GM23338 (cell line): Measurements from ENCODE around the gene CCDC149.

ENCODE experiments used
- CREB1 ChIP-seq: fragments of 250-450 bp; sonication (Bioruptor Pico); IDR thresholded peaks from 2 replicates; pipeline ENCODE4 v1.5.0; 2020; ENCODE audit warnings: low read depth, mild to moderate bottlenecking, moderate library complexity
- CTCF ChIP-seq, 2 experiments: fragments of 200-600 bp in 1 of 2; sonication (generic) in 1 of 2; conservative IDR thresholded peaks; 2 replicates each; pipeline versions ENCODE4 v1.5.1 to v1.6.1; 2016 to 2017; ENCODE audit warnings: antibody characterized with exemption in 2 of 2, low read depth in 2 of 2, mild to moderate bottlenecking in 2 of 2, moderate library complexity in 1 of 2
- EZH2 ChIP-seq: fragments of 200-600 bp; sonication (generic); IDR thresholded peaks from one replicate; pipeline ENCODE4 v1.8.0; 2017; ENCODE audit warnings: antibody characterized with exemption, mild to moderate bottlenecking, low read depth; ENCODE audit not compliant: unreplicated experiment
- EZH2phosphoT487 ChIP-seq: fragments of 200-600 bp; sonication (generic); IDR thresholded peaks from one replicate; pipeline ENCODE4 v1.8.1; 2018; ENCODE audit warnings: antibody characterized with exemption; ENCODE audit not compliant: unreplicated experiment
- POLR2AphosphoS5 ChIP-seq: IDR thresholded peaks from 2 replicates; pipeline ENCODE4 v1.6.1; 2016; ENCODE audit warnings: antibody characterized with exemption, low read depth
- REST ChIP-seq: IDR thresholded peaks from one replicate; pipeline ENCODE4 v1.6.1; 2018; ENCODE audit warnings: antibody characterized with exemption; ENCODE audit not compliant: unreplicated experiment

GRCh38 chr4:24896056-24896455 lies 16.8 kb downstream of the CCDC149 start:
- no peak for TF ChIP-seq EZH2
- TF ChIP-seq CTCF (conservative IDR thresholded peaks at IDR 0.05; ENCODE audit: low read depth in 2 of 2): no peak
- TF ChIP-seq REST: no peak
- no peak for TF ChIP-seq CREB1
- TF ChIP-seq EZH2phosphoT487: no peak
- TF ChIP-seq POLR2AphosphoS5: no peak
